ENCODE results near the gene FBXL7. TPM values are rescaled to one million over a fixed set of nuclear protein-coding genes. Genes with fewer than 3 reads are reported as not detected.

Gene FBXL7
- total and polyA plus RNA-seq, 2 donors (not counting 3 experiments of a cell fraction or from before 2014, with no cell fraction given): 23.5 to 32.2 TPM

GRCh38 chr5:15577831-15578230 lies 77.9 kb downstream of the FBXL7 start:
- Histone ChIP-seq H3K9ac (replicated peaks; ENCODE audit: extremely low read depth, insufficient read depth, low read length) (no peak overlapping the region), H2AFZ (ENCODE audit: low read depth, low read length) (no peak overlapping the region), H4K20me1 (replicated peaks; ENCODE audit: control insufficient read depth, extremely low read depth, insufficient read depth, low read length) (peaks cover 2% of the 10 kb centered on the region), H3K27ac (ENCODE audit: insufficient read depth, low read depth, low read length) (no peak overlapping the region), H3K9me3 (replicated peaks; ENCODE audit: control insufficient read depth, insufficient read depth, low read length) (no peaks in the 10 kb centered on the region), H3K36me3 (ENCODE audit: control insufficient read depth in 2 of 2, extremely low read depth in 1 of 2, insufficient read depth in 2 of 2, low read length in 2 of 2) (no peaks in the 10 kb centered on the region), H3K79me2 (ENCODE audit: control insufficient read depth, insufficient read depth, low read length) (peaks cover 12% of the 10 kb centered on the region), H3K4me3 (replicated peaks in 1 of 3; ENCODE audit: insufficient read depth in 1 of 3, low read depth in 1 of 3, low read length in 3 of 3) (no peak overlapping the region), H3K27me3 (ENCODE audit: control insufficient read depth in 2 of 2, insufficient read depth in 2 of 2, low read length in 2 of 2) (no peaks in the 10 kb centered on the region), H3K9me1 (replicated peaks; ENCODE audit: control insufficient read depth, extremely low read depth, insufficient read depth, low read length) (no peaks in the 10 kb centered on the region), H3K4me2 (ENCODE audit: insufficient read depth, low read length) (no peak overlapping the region), H3K4me1 (ENCODE audit: control insufficient read depth, extremely low read depth, insufficient read depth, low read length) (peaks cover 22% of the 10 kb centered on the region)
- dilution Hi-C loops (cut with MboI; ENCODE audit: extremely low pct_ligation_motif_present, low sequenced_read_pairs) (no loop called here), intact Hi-C loops (cut with micrococcal nuclease) (loop anchor here (10.0 kb wide), 1 partner anchor 417 kb away; no protein-coding TSS in a partner anchor)
- POLR2A ChIA-PET: no interaction called here
- FAIRE-seq (no peak), DNase-seq (ENCODE audit: low read depth, low spot score) (peak; percentile 53)
- CTCF ChIA-PET: interaction anchor here (1.0 to 1.5 kb wide), 2 partner anchors 17 to 78 kb away, joined by 3 read pairs; partner anchors contain the start of gene FBXL7
- no TSS peak for BruUV-seq (replicated peaks)
- TF ChIP-seq MYC (IDR thresholded peaks at IDR 0.05; ENCODE audit: low read depth, low read length): no peak
- no peak for TF ChIP-seq MAX (IDR thresholded peaks at IDR 0.05; ENCODE audit: insufficient read depth, insufficient read length)
- no peak for TF ChIP-seq JUN (IDR thresholded peaks at IDR 0.05; ENCODE audit: borderline replicate concordance, insufficient read depth, insufficient read length, low read depth)
- no peak for TF ChIP-seq FOS (IDR thresholded peaks at IDR 0.05; ENCODE audit: borderline replicate concordance, insufficient read depth, low read length)
- no peak for TF ChIP-seq POLR2AphosphoS5 (IDR thresholded peaks at IDR 0.05; ENCODE audit: insufficient read depth, low read depth, low read length)
- TF ChIP-seq EZH2 (IDR thresholded peaks at IDR 0.05; ENCODE audit: borderline replicate concordance, low read depth, low read length, severe bottlenecking): no peak
- TF ChIP-seq GATA2 (IDR thresholded peaks at IDR 0.05; ENCODE audit: insufficient read depth, insufficient read length, low read depth, low read length): no peak
- TF ChIP-seq POLR2A (IDR thresholded peaks at IDR 0.05; ENCODE audit: low read depth, low read length): no peak
- TF ChIP-seq CTCF (IDR thresholded peaks at IDR 0.05; ENCODE audit: extremely low read depth in 1 of 2, insufficient read depth in 1 of 2, low read depth in 1 of 2, low read length in 2 of 2): no peak

Data from endothelial cell of umbilical vein (primary cell).